Thymus (tissue), 11 donors: ENCODE results near the gene IL2RA. TPM values are rescaled to one million over a fixed set of nuclear protein-coding genes. Genes with fewer than 3 reads are reported as not detected.
A peak's percentile ranks its signal among the peaks of the same experiment; 100 is the strongest.

Experiments used
- DNase-seq, 9 donors: peaks; one replicate each; pipeline ENCODE4 v3.0.0-alpha.2; 2013; ENCODE audit warnings: low spot score in 9 of 9, low read depth in 6 of 9, missing footprints in 1 of 9
- H3K27ac ChIP-seq, 2 donors: one replicate each; pipeline ENCODE4 v1.5.1; 2013; ENCODE audit warnings: control low read depth in 1 of 2, low read depth in 1 of 2, low read length in 1 of 2, mild to moderate bottlenecking in 1 of 2, moderate library complexity in 1 of 2
- H3K27me3 ChIP-seq, 2 donors: one replicate each; pipeline ENCODE4 v1.5.1; 2013; ENCODE audit warnings: low read length in 1 of 2; ENCODE audit not compliant: control insufficient read depth in 2 of 2, insufficient read depth in 1 of 2
- H3K36me3 ChIP-seq, 2 donors: one replicate each; pipeline ENCODE4 v1.5.1; 2013; ENCODE audit warnings: low read length in 1 of 2, mild to moderate bottlenecking in 1 of 2, moderate library complexity in 1 of 2; ENCODE audit not compliant: control insufficient read depth in 2 of 2, insufficient read depth in 2 of 2
- H3K4me1 ChIP-seq, 2 donors: one replicate each; pipeline ENCODE4 v1.5.1; 2013; ENCODE audit warnings: low read length in 2 of 2; ENCODE audit not compliant: control insufficient read depth in 2 of 2, insufficient read depth in 2 of 2
- H3K4me3 ChIP-seq, 2 donors: one replicate each; pipeline ENCODE4 v1.5.1; 2013; ENCODE audit warnings: low read length in 2 of 2, control low read depth in 1 of 2, mild to moderate bottlenecking in 1 of 2
- H3K9me3 ChIP-seq, 2 donors: one replicate each; pipeline ENCODE4 v1.5.1; 2013; ENCODE audit warnings: low read length in 1 of 2, mild to moderate bottlenecking in 1 of 2; ENCODE audit not compliant: control insufficient read depth in 2 of 2, insufficient read depth in 1 of 2
- WGBS: extraction: QIAGEN DNeasy Blood & Tissue Kit; methylation state at CpG from one replicate; pipeline ENCODE4 v1.1.7; 2013; 5-methylcytosine and 5-hydroxymethylcytosine counted together
- polyA plus RNA-seq: library from polyadenylated mRNA; stranded (reverse); fragments of 200-250 nt; gene quantifications from one replicate; pipeline ENCODE4 v1.2.3, GENCODE V29; 2013
- total RNA-seq: library from RNA; stranded (reverse); fragments of 120-200 nt; gene quantifications from one replicate; pipeline ENCODE4 v1.2.4, GENCODE V29; 2013
- donor health status: healthy.

Gene IL2RA
- total and polyA plus RNA-seq, 2 donors, result 5.6 to 13.0 TPM

DNA sequence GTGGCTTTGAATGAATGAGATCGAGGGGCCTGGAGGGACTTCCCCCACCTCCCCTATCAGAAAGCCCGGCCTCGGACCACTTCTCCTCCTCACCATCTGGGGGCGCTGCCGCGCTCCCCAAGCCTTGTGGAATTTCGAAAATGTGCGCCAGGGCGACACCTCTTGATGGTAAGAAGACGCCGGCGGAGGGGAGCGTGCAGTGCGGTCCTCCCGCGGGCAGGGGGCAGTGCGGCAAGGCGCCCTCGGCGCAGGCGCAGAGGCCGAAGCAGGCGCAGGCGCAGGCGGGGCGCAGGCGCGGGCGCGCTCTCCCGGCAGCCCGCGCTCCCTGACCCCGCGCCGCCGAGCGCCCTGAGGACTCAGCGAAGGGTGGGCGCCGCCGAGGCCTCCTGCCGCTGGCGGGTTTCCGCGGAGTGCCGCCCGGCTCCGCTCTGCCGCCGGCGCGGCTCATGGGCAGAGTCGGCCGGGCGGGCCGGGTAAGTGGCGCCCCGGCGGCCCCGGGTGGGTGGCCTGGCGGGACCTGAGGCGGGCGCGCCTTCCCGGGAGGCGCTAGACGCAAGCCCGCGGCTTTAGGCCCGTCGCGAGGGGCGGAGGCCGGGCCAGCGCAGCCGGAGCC, 26.7 kb upstream of the IL2RA start, which contains the start of gene RBM17:
Gene RBM17 (plus strand): TSS at position 314 of the 613 bp plus-strand sequence. CDS start 8,032 bp downstream, outside the sequence.
- peaks cover 21 to 38% of the 10 kb centered on the region in 2 donors for H3K4me1 ChIP-seq
- no peaks in the 10 kb centered on the region for H3K9me3 ChIP-seq
- under 1% methylated on average over 77 of the region's 77 CpGs for WGBS
- DNase-seq, result peak; percentile 92 to 99 (median 99)
- H3K36me3 ChIP-seq, result peaks cover 0 to 2% of the 10 kb centered on the region in 2 donors
- H3K4me3 ChIP-seq, result peak within 1 kb of the TSS; percentile 85 to 95
- H3K27me3 ChIP-seq, result no peaks in the 10 kb centered on the region
- H3K27ac ChIP-seq, result peak within 1 kb of the TSS; percentile 84 to 90

DNA sequence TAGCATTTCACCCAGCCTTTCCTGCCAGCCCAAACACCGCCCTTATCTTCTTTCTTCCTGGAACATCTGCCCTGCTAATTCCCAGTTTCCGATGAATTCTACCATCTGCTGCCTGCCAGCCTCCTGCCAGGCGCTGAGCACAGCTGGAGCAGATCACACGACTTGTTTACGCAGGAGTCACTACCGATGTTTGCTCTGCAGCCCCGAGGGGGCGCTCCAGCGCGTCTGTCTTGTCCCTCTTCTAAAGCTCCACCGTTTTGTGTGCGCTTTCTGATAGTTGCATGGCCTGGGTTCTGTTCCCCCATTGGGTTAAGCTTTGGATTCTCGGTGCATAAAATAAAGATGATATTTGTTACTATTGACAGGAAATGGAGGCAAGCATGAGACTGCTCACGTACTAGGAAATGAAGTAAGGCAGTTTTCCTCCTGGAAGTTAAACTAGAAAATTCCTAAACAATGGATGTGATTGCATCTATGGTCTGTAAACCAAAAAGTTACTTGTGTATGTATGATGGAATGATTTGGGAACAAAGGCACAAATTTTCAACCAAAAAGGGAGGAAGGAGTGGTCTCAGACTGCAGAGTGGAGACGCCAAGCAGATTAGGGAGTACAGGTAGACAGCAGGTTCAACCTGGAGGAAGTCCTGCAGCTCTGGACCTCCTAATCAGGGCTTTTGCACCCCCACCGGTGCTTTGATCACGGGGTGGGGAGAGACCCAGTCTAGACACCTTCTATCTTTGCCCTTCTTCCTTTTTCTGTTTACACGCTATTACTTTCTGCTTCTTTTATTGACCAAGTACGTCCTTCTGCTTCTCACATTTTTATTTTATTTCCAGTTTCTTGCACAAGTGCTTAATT, 24.4 kb upstream of the IL2RA start:
- peaks cover 2 to 3% of the 10 kb centered on the region in 2 donors for H3K9me3 ChIP-seq
- peaks cover 25 to 51% of the 10 kb centered on the region in 2 donors for H3K4me1 ChIP-seq
- 27% methylated on average over 19 of the region's 19 CpGs for WGBS
- peaks cover 0 to 1% of the 10 kb centered on the region in 2 donors for H3K36me3 ChIP-seq
- peak overlapping the region in 1 of 2 donors; percentile 78 for H3K27ac ChIP-seq
- H3K4me3 ChIP-seq, result no peak overlapping the region
- DNase-seq, result peak in 7 of 9 donors; percentile 88 to 97 (median 93)
- no peaks in the 10 kb centered on the region for H3K27me3 ChIP-seq

DNA sequence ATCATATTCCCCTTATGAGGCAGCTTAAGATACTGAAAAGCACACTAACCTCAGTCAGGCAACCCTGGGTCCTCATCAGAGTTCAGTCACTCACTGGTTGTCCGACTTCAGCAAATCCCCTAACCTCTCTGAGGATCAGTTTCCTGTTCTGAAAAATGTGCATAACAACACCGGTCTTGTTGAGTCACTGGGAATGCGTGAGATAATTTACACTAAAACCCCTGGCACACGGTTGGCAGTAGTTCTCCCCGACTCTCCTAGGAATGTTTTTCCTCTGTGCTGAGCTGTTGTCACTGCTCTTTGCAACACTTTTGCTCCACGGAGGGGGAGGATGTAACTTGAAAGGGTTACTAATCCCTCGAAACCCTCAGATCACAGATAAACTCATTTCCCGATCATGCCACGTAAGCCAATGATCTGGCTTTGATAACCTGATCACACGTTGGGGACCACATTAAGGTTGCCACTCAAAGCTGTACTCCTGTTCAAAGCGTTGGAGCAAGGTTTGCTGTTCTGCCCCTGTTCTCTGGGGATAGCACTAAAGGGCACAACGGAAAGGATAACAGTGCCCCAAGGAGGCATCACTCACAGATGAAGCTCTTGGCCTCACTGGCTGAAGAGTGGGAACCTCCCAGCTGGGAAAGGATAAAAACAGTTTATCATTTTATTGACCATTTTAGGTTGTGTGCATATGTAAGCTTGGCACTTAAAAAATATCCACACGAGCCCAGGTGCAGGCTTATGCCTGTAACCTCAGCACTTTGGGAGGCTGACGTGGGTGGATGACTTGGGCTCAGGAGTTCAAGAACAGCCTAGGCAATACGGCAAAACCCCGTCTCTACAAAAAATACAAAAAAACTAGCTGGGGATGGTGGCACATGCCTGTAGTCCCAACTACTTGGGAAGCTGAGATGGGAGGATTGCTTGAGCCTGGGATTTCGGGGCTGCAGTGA, 21.6 kb upstream of the IL2RA start:
- Histone ChIP-seq H3K4me1 (peaks cover 11 to 34% of the 10 kb centered on the region in 2 donors), H3K4me3 (no peak overlapping the region), H3K9me3 (peaks cover 2 to 6% of the 10 kb centered on the region in 2 donors), H3K27ac (peak overlapping the region in 1 of 2 donors; percentile 32), H3K36me3 (no peaks in the 10 kb centered on the region), H3K27me3 (no peaks in the 10 kb centered on the region)
- DNase-seq, result peak in 2 of 9 donors; percentile 39 to 62
- WGBS, result 50% methylated on average over 17 of the region's 17 CpGs

DNA sequence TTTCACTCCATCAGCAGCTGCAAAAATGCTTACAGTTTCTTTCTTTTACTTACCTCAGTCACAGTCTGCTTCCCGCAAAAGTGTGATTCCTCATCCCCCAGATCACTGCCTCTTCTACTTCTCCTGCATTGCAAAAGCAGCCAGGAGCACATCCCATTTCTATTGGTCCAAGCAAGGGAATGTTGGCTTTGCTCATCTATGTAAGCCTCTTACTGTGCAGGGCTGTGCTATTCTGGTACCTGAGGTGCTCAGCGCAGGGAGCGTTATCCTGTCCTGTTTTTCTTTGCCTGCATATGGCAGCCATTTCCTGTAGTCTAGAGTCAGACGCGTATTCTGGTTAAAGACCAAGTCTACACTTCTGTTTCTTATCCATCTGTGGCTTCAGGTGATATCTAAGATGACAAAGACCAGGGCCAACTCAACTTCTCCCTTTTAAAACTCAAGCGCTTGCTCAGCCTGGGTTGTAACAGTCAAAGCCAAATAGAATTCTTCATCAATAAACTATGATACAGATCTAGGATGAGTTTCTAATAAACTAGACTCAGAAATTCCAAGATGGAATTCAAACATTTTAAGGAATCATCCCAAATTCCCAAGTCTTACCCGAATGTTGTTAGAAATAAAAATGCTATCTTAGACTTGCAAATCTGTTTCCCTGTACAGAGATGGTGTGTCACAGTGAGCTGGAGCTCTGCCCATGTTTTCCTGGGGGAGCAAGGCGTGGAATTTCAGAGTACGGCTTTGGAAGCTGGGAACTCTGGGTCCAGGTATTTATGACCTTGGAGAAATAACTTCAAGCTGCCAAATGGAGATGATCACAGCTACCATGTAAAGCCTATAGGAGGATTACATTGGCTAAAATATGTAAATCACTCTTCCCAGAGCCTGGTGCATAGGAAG, 20.6 kb upstream of the IL2RA start:
- DNase-seq, result no peak
- Histone ChIP-seq H3K27me3 (no peaks in the 10 kb centered on the region), H3K4me1 (peaks cover 13 to 30% of the 10 kb centered on the region in 2 donors), H3K4me3 (no peak overlapping the region), H3K27ac (peak overlapping the region in 1 of 2 donors; percentile 18), H3K36me3 (no peaks in the 10 kb centered on the region), H3K9me3 (peaks cover 2 to 6% of the 10 kb centered on the region in 2 donors)
- 78% methylated on average over 9 of the region's 9 CpGs for WGBS

DNA sequence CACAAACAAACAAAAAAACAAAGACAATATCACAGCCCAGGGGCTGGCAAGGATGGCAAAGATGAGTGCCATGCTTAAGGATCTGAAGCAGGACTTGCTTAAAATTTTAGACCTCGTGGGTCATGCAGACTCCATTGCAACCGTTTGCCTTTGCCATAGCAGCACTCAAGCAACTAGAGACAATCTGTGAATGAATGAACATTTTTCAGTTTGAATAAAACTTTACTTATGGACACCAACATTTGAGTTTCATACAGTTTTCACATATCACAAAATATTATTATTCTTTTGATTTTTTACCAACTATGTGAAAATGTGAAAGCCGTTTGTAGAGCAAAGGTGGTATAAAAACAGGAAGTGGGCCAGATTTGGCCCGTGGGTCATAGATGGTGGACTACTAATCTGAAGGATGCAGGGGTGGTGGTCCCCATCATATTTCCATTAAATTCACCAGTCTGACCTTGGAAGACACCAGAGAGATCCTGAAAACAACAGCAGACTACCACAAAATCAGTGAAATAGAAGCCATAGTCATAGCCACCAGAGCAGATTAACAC, 18.3 kb upstream of the IL2RA start:
- peaks cover 2 to 8% of the 10 kb centered on the region in 2 donors for H3K9me3 ChIP-seq
- no peak overlapping the region for H3K27ac ChIP-seq
- H3K36me3 ChIP-seq, result peaks cover 0 to 3% of the 10 kb centered on the region in 2 donors
- peaks cover 0 to 4% of the 10 kb centered on the region in 2 donors for H3K27me3 ChIP-seq
- DNase-seq, result no peak
- WGBS, result 77% methylated on average over 4 of the region's 4 CpGs
- H3K4me1 ChIP-seq, result peaks cover 10 to 20% of the 10 kb centered on the region in 2 donors
- no peak overlapping the region for H3K4me3 ChIP-seq

DNA sequence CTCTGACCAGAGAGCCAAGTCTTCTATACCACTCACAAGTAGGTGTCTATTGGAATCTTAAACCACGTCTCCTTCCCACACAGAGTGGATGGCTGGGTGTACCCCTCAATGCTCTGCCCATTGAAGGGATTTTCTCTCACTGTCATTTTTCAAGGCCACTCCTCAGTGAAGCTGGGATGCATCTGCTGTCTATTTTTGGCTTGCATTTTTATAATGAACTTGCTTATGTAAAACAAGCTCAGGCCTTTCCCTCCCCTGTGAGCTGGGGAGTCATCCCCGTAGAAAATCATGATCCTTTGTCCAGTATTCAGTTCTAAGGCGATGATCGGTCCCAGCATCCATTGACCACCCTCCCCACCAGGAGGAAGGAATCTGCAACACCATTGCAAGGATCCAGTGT, 16.9 kb upstream of the IL2RA start:
- no peak overlapping the region for H3K4me3 ChIP-seq
- no peak for DNase-seq
- peaks cover 0 to 4% of the 10 kb centered on the region in 2 donors for H3K27me3 ChIP-seq
- H3K36me3 ChIP-seq, result peaks cover 0 to 3% of the 10 kb centered on the region in 2 donors
- H3K9me3 ChIP-seq, result peaks cover 2 to 8% of the 10 kb centered on the region in 2 donors
- 98% methylated on average over 4 of the region's 4 CpGs for WGBS
- peaks cover 10 to 28% of the 10 kb centered on the region in 2 donors for H3K4me1 ChIP-seq
- no peak overlapping the region for H3K27ac ChIP-seq

DNA sequence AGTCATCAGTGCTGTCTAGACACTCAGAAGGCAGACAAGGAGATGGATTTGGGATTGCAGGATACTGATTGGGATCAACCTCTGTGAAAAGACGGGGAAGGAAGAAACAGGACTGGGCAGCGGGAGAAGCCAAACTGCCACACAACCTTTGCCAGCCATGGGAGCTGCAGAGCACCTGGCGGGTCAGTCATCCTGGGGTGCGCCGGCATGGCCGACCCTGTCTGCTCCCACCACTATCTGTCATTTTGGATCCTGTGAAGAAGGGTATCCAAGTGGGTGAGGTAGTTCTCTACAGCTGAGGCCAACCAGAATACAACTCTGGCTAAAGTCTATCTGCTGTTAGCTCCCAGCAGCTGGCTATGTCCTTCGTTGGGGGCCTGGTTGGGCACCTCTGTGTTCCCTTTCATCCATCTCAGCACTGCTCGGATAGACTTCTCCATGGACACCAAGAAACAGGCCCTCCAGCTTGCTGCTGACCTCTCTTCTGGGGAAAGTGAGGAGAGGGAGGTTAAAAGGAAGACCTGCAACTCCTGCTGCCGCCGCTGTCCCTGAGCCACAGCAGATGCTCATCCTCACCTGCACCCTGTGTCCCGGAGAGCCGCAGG, 15.0 kb upstream of the IL2RA start:
- WGBS, result 97% methylated on average over 12 of the region's 12 CpGs
- Histone ChIP-seq H3K27ac (no peak overlapping the region), H3K9me3 (peaks cover 2 to 8% of the 10 kb centered on the region in 2 donors), H3K27me3 (peaks cover 0 to 4% of the 10 kb centered on the region in 2 donors), H3K36me3 (peaks cover 0 to 3% of the 10 kb centered on the region in 2 donors), H3K4me3 (no peak overlapping the region), H3K4me1 (peaks cover 6 to 23% of the 10 kb centered on the region in 2 donors)
- no peak for DNase-seq
